A172 (cell line): Measurements from ENCODE around the gene SEC61G. TPM values are rescaled to one million over a fixed set of nuclear protein-coding genes. Genes with fewer than 3 reads are reported as not detected.
A peak's percentile ranks its signal among the peaks of the same experiment; 100 is the strongest.

Source experiments
- DNase-seq: peaks from one replicate; pipeline ENCODE4 v3.0.0-alpha.2; 2015; ENCODE audit warnings: low spot score
- total RNA-seq: library from RNA; depleted of rRNA; stranded (reverse); fragments of >200 nt; shearing (Covaris generic); gene quantifications from 2 replicates; pipeline ENCODE4 v1.2.3, GENCODE V29; 2014; rRNA removed

SEC61G gene
- total RNA-seq, 1 experiment from 2014 or later, result 1,744 TPM

DNA sequence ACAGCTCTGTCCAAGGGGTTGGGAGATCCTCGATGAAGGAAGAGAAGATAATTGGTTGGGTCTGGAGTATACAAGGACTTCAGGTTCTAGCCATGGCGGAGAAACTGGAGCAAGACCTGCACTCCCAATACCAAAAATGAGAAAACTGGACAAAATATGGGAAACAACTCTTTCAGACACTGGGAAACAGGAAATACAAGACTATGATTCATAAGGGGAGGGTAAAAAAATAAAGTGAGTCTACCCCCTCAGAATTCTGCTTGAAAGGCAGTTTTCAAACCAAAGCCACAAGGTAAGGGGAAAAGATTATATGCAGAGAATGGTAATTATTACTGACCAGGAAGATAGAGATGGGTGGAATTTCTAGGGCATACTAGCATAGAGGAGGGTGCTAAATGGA is 10.2 kb upstream of the SEC61G start:
- DNase-seq, result peak; percentile 46

GRCh38 chr7:54764861-54765260 is 5.8 kb upstream of the SEC61G start:
- no peak for DNase-seq

DNA sequence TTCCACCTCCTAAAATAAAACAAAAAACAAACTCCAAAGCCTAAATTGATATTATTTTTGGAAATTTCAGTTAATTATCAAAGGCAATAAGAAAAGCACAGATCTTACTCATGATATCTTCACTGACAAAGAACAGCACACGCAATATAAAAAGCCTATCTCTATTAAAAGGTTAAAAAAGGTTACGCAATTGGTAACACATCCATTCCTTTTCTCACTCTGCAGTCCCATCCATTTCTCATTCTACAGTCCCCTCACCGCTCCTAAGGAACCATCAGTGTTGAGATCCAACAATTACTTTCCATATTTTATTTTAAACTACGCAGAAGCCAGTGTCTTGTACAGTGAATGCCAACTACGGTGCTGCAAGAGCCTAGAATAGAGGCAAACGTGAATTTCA is 1.3 kb downstream of the SEC61G start:
- no peak for DNase-seq

DNA sequence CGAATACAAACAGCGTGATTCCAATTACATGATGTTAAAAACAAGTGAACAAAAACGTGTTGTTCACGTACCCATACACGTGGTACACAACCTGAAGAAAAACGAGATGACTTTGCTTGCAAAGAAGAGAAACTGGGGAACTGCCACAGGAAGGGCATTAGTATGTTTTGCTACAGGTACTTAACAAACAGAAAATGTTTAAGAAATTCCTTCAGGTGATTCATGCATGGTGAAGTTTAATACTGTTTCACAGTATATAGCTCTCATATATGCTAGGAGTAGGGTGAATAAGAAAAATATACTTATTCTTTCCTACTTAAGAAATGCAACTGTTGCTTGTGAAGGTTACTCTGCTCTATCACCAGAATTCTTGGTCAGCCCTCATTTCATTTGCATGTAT is 9.8 kb downstream of the SEC61G start:
- no peak for DNase-seq

- DNase-seq, result no peak
These were observed 11.8 kb downstream of the SEC61G start for GRCh38 chr7:54747234-54747633.

GRCh38 chr7:54743580-54743979 is 15.4 kb downstream of the SEC61G start:
- no peak for DNase-seq

DNA sequence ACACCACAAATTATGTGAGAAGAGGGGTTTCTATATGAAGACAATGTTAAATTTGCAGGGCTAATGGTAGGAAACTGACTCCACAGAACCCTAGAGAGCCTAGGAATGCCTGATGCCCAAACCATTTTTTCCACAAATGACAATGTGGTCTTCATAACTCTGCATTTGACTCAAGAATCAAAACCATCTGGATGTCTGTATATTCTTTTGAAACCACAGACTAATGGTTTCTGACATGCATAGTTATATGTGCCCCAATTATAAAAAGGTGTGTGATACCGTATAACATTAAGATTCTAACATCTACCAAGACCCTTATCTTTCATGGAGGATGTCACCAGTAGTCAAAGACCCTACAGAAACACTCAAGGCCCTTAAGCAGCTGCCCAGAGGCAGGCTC is 20.3 kb downstream of the SEC61G start:
- no peak for DNase-seq

DNA sequence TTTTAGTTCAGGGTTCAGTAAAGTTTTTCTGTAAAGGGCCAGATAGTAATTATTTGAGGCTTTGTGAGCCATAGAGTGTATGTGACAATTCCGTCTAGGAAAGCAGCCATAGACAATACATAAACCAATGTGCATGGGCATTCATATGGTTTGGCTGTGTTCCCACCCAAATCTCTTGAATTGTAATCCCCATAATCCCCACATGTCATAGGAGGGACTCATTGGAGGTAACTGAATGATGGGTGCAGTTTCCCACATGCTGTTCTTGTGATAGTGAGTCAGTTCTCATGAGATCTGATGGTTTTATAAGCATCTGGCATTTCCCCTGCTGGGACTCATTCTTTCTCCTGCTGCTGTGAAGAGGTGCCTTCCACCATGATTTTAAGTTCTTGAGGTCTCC is 29.9 kb downstream of the SEC61G start:
- no peak for DNase-seq

DNA sequence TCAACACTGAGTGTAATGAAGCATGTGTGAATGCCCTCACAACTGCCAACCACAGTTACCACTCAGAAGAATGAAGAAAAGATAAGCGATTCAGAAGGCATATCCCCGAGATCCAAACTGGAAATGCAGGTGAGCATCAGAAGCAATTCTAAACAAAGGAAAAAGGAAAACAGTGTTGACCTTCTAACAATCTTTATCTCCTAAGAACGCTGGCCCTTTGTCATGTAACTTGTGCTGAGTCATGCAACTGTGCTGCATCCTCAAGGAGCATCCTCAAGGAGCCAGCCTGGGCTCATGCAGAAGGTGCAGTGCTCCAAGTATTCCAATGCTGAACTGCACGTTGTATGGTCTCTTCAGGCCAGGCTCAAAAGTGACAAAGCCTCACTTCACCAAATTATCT is 30.6 kb downstream of the SEC61G start:
- no peak for DNase-seq

- DNase-seq, result no peak
These were observed 33.8 kb downstream of the SEC61G start for GRCh38 chr7:54725255-54725654.

DNA sequence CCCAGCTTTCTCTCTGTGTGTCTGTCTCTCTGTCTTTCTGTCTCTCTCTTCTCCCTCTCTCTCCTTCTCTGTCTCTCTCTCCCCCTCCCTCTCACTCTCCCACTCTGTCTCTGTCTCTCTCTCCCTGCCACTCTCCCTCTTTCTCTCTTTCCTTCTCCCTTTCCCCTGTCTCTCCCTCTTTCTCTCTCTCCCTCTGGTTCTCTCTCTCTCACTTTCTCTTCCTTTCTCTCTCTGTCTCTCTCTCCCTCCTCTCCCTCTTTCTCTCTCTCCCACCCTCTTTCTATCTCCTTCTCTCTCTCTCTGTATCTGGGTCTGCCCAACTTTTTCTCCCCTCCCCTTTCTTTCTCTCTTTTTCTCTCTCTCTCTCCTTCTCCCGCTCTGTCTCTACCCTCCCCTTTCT is 36.5 kb downstream of the SEC61G start:
- DNase-seq, result no peak

DNA sequence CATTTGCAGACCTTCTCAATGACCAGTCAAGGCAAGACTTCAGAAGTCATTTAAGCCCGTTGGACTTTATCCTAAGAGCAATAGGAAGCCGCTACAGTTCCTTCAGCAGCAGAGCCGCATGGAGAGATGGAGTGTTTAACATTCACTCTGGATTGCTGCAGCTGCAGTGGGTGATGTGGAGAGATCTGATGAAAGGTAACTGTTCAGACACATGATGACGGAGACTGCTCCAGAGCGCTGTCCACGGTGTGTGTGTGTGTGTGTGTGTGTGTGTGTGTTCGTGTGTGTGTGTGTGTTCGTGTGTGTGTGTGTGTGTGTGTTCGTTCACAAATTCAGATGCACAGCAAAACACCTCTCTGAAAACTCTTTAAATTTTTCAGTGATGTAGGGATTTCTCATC is 37.0 kb downstream of the SEC61G start:
- DNase-seq, result no peak

DNA sequence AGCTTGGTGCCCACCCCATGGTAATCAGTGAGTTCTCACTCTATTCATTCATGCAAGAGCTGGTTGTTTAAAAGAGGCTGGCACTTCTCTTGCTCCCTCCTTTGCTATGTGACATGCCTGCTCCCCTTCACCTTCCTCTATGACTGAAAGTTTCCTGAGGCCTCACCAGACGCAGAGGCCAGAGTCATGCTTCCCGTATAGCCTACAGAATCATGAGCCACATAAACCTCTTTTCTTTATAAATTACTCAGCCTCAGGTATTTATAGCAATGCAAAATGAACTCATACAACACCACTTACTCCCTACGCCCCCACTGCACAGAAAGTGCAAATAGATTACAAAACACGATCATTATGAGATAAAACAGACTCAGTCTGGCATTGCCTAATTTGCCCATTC is 39.0 kb downstream of the SEC61G start:
- DNase-seq, result no peak

DNA sequence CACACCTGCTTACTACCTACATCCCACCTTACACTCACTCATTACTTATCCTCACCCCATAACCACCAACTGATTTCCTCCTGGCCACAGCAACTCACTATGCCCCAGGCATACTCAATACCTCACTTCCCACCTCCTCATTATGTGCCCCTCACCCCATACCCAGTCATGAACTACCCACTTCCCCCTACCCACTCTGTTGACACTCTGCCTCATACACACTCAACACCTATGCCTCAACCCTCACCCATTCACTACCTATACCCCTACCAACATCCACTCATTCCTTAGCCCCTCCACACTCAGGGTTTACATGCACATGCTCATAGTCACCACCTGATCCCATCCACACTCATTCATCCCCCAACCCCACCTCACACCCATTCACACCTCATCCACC is 39.6 kb downstream of the SEC61G start:
- DNase-seq, result no peak

GRCh38 chr7:54712820-54713219 is 46.2 kb downstream of the SEC61G start:
- no peak for DNase-seq

DNA sequence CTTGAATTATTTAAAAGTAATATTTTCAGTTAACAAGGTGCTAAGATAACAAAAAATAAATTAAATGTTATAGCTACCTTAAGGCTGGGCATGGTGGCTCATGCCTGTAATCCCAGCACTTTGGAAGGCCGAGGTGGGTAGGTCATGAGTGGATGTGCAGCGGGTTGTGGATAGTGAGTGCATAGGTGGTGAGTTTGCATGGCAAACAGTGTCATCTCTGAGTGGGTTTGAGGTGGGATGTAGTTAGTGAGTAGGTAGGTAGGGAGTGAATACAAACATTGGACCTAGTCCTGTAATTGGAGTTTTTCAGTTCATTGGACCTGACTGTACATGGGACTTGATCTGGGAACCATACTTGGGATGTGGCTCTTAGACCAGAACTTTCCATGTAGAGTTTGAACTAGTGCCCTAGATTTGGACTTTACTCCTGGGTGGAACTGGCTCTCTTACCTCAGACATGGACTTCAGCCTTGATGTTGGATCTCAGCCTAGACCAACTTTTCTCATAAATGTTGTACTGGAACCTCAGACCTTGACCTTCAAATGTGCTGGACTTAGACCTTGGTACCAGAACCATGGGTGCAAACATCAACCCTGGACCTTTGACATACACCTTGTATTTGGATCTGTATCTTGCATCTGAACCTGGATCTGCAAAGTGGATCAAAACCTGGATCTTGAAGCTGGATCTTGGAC is 47.0 kb downstream of the SEC61G start:
- DNase-seq, result no peak

DNA sequence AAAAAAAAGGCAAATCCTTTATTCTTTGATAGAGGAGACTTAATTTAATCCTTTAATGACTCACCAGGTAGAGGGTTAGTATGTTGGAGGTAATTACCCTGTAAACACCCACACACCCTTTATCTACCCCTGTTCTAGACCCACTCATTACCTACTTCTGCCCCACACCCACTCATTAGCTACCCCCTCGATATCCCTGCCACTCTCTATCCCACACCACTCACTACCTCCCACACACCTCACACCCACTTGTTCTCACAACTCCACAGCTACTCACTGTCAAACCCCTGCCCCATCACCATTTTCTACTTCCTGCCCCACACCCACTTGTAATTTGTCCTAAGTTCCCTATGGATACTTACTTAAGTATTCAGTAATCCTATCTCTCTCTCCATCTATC is 49.7 kb downstream of the SEC61G start:
- DNase-seq, result no peak

DNA sequence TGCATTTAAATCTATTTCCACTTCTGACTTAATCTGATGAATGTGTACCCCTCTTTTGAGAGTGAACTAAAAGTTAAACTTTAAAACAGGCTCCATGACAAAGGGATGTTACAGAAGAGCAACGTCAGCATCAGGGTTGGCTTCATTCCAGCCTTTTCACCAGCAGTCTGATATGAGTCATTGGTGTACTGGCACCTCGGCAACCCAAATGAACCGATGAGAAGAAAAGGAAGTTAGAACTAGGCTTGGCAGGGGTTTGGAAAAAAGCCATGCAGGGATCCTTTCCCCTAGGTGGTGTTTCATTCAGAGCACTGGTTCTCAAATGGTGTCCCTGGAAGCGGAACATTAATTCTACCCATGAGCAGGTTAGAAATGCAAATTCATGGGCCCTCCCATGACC is 53.6 kb downstream of the SEC61G start:
- DNase-seq, result peak; percentile 96

DNA sequence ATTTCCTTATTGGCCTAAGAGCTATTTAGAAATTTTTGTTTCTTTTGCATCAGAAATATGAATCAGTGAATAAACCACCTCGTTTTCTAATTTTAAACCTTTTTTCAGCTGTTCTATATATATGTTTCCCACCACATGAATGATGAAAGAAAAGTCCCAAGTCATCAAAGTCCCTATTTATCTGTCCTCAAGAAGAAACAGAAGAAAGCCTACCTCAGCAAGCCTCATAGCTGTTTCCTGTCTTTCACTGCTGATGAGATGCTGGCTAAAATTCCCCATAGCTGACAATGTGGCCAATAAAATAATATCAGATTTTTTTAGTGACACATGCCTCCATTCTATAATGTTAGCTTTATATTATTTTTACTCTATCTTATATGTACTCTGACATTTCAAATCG is 54.2 kb downstream of the SEC61G start:
- DNase-seq, result no peak

Other genes with a start within 250 kb of the SEC61G start
- gene VSTM2A, start 216.8 kb downstream of the SEC61G start, total RNA-seq, result not detected in 2 replicates